NCI-H510A (cell line): ENCODE results near the gene ARHGEF39.
"Not testable (repeated sequence)": the region's sequence is repeated elsewhere in the genome, so short reads cannot be mapped to it uniquely, and the experiment has no call there.

Experiments
- DNase-seq: peaks from one replicate; lab custom pipeline; 2025; lab: John Stamatoyannopoulos, UW

ARHGEF39 gene

GRCh38 chr9:35618854-35619799, 45.9 kb downstream of the ARHGEF39 start:
- DNase-seq, result no peak

GRCh38 chr9:35618325-35618727, 46.7 kb downstream of the ARHGEF39 start, which contains the start of gene CD72:
Gene CD72 (minus strand): TSS chr9:35618413. CDS start chr9:35618303, 110 bp downstream.
- DNase-seq, result no peak

DNA sequence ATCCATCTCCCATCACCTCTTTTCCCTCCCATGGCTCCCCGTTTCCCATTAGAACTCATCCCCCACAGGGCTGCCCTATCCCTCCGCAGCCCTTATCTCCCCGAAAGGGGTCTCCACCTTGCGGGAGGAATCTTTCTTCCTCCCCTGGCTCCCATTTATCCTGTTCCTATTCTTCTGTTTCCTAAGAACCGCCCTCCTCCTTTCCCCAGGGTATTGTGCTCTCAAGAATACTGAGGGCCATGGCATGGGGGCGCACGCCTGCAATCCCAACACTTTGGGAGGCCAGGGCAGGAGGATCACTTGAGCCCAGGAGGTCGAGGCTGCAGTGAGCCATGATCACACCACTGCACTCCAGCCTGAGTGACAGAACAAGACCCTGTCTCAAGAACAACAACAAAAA, 47.4 kb downstream of the ARHGEF39 start:
- no peak for DNase-seq

- DNase-seq, result no peak
These were observed 48.1 kb downstream of the ARHGEF39 start for GRCh38 chr9:35616681-35617459.

- DNase-seq, result no peak
These were observed 48.9 kb downstream of the ARHGEF39 start for GRCh38 chr9:35615981-35616680.

- DNase-seq, result no peak
These were observed 52.2 kb downstream of the ARHGEF39 start for GRCh38 chr9:35612843-35613242.

- DNase-seq, result not testable (repeated sequence)
These were observed 52.9 kb downstream of the ARHGEF39 start for GRCh38 chr9:35612066-35612465.

DNA sequence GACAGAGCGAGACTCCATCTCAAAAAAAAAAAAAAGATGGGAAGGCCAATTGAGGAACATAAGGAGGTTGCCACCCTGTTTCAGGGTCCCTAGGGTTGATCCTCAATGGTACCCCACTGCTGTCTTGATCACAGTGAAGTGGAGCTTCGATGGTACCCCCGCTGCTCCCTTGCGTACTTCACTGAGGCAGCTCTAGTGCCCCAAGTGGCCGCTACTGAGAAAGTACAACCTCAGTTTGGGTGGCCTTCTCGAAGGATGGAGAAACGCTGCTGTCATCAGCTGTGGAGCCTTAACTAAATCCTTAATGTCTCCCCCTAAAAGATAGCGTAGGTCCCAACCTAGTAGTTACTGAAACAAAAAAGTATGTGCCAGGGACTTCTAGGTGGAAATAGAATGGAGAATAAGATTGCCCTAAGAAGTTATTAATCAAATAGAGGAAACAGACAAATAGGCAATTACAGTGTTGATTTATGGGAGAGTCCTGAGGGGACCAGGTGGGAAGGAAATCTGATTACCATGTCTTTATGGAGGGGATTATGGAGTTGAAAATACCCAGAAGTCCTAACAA, 53.7 kb downstream of the ARHGEF39 start:
- no peak for DNase-seq

DNA sequence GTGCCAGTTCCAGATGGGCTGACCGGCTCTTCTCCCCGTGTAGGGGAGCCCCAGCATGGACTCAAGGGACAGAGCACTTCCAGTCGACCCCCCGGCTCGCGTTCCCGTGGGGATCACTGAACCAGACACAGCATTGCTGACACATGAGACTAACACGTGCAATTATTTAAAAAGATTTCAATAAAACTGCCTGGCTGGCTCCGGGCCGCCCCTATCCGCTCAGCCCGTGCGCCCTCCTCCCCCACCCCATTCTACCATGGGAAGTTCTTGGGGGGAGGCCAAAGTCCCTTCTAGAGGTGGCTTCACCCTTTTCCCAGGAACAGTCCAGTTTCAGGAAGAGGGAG, 55.2 kb downstream of the ARHGEF39 start:
- no peak for DNase-seq
